HL-60 (cell line): Measurements from ENCODE around the gene DOCK2.
A peak's percentile ranks its signal among the peaks of the same experiment; 100 is the strongest.

ENCODE experiments used
- DNase-seq, 2 experiments: peaks; one replicate each; pipeline ENCODE4 v3.0.0-alpha.2; 2010 to 2020; ENCODE audit warnings: low read depth in 1 of 2, low spot score in 1 of 2
- H3K27ac ChIP-seq: fragments of 250-450 bp; sonication (Bioruptor Pico); replicated peaks from 2 replicates; pipeline ENCODE4 v1.5.1; 2020; ENCODE audit warnings: mild to moderate bottlenecking, moderate library complexity
- H3K27me3 ChIP-seq: fragments of 250-450 bp; sonication (Bioruptor Pico); 2 replicates; pipeline ENCODE4 v1.5.1; 2021; ENCODE audit warnings: mild to moderate bottlenecking, moderate library complexity; ENCODE audit not compliant: insufficient read depth, poor library complexity, severe bottlenecking
- H3K4me3 ChIP-seq: replicated peaks from 2 replicates; pipeline ENCODE4 v1.5.1; 2011; ENCODE audit warnings: mild to moderate bottlenecking, control low read depth, low read length; ENCODE audit not compliant: insufficient read depth
- GABPA ChIP-seq: IDR thresholded peaks from 2 replicates; pipeline ENCODE4 v1.6.1; 2012; ENCODE audit warnings: low read depth
- POLR2AphosphoS5 ChIP-seq: IDR thresholded peaks from 2 replicates; pipeline ENCODE4 v1.6.1; 2012; ENCODE audit warnings: low read depth
- SPI1 ChIP-seq: IDR thresholded peaks from 2 replicates; pipeline ENCODE4 v1.6.1; 2012; ENCODE audit warnings: low read depth, mild to moderate bottlenecking, borderline replicate concordance
- TF ChIP-seq, protein P1 (sequence below): IDR thresholded peaks from 2 replicates; pipeline ENCODE4 v1.6.1; 2012; ENCODE audit warnings: low read depth; ENCODE audit not compliant: insufficient replicate concordance
- TF ChIP-seq, protein P2 (sequence below): IDR thresholded peaks from one replicate; pipeline ENCODE4 v1.5.1; 2011; ENCODE audit warnings: low read length, control low read depth, inconsistent platforms; ENCODE audit not compliant: insufficient read depth

DOCK2 gene

DNA sequence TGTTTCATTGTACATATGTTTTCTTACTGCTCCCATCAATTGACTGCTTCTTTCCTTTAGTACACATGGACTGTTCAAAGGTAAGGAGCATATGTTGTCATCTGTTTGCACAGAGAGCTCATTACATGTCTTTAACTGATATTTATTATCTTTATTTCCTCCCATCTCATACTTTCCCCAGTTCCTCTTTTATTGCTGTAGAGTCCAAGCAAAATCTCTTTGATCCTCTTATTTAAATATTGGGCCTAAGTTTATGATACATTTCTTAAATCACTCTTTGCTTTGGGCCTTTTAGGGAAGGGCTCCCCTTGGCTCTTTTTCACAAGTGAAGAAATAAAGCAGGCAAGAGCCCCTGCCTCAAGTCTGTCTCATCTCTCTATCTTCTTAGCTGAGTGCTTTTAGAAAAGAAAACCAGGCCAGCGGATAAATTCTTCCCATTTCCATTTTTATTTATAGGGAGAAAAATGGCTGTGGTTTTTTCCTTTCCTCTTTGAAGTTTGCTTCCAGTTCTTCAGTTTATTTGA, 152.4 kb downstream of the DOCK2 start:
- TF ChIP-seq SPI1: peak; percentile 46; the same call in 1 of the 2 replicates
- no peak for TF ChIP-seq POLR2AphosphoS5
- no peak for TF ChIP-seq GABPA
- no peak overlapping the region for H3K27ac ChIP-seq
- no peak overlapping the region for H3K4me3 ChIP-seq
- H3K27me3 ChIP-seq: no peaks in the 10 kb centered on the region
- DNase-seq: no peak

DNA sequence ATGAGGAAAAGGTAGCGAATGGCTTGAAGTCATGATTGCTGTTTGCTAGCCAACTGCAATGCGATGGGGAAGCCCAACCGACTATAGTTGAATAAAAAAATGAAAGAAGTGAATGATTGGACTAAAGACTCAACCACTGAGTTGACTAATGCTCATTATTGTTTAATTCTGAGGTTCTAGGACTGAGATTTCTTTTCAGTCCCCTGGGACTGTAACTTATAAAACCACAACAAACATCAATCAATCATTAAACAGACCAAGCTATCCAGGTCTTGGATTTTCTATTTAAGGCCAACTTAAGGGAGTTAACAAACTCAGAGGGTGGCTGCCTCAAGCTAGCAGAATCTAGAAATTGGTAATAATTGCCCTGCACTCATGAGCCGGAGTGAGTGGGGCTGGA, 154.2 kb downstream of the DOCK2 start:
- Histone ChIP-seq H3K27ac (no peak overlapping the region), H3K4me3 (no peak overlapping the region), H3K27me3 (no peaks in the 10 kb centered on the region)
- no peak for DNase-seq
- TF ChIP-seq SPI1 (no peak), POLR2AphosphoS5 (no peak), GABPA (no peak)
- TF ChIP-seq, protein P1, sequence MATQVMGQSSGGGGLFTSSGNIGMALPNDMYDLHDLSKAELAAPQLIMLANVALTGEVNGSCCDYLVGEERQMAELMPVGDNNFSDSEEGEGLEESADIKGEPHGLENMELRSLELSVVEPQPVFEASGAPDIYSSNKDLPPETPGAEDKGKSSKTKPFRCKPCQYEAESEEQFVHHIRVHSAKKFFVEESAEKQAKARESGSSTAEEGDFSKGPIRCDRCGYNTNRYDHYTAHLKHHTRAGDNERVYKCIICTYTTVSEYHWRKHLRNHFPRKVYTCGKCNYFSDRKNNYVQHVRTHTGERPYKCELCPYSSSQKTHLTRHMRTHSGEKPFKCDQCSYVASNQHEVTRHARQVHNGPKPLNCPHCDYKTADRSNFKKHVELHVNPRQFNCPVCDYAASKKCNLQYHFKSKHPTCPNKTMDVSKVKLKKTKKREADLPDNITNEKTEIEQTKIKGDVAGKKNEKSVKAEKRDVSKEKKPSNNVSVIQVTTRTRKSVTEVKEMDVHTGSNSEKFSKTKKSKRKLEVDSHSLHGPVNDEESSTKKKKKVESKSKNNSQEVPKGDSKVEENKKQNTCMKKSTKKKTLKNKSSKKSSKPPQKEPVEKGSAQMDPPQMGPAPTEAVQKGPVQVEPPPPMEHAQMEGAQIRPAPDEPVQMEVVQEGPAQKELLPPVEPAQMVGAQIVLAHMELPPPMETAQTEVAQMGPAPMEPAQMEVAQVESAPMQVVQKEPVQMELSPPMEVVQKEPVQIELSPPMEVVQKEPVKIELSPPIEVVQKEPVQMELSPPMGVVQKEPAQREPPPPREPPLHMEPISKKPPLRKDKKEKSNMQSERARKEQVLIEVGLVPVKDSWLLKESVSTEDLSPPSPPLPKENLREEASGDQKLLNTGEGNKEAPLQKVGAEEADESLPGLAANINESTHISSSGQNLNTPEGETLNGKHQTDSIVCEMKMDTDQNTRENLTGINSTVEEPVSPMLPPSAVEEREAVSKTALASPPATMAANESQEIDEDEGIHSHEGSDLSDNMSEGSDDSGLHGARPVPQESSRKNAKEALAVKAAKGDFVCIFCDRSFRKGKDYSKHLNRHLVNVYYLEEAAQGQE: no peak
- TF ChIP-seq, protein P2, sequence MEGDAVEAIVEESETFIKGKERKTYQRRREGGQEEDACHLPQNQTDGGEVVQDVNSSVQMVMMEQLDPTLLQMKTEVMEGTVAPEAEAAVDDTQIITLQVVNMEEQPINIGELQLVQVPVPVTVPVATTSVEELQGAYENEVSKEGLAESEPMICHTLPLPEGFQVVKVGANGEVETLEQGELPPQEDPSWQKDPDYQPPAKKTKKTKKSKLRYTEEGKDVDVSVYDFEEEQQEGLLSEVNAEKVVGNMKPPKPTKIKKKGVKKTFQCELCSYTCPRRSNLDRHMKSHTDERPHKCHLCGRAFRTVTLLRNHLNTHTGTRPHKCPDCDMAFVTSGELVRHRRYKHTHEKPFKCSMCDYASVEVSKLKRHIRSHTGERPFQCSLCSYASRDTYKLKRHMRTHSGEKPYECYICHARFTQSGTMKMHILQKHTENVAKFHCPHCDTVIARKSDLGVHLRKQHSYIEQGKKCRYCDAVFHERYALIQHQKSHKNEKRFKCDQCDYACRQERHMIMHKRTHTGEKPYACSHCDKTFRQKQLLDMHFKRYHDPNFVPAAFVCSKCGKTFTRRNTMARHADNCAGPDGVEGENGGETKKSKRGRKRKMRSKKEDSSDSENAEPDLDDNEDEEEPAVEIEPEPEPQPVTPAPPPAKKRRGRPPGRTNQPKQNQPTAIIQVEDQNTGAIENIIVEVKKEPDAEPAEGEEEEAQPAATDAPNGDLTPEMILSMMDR: no peak

DNA sequence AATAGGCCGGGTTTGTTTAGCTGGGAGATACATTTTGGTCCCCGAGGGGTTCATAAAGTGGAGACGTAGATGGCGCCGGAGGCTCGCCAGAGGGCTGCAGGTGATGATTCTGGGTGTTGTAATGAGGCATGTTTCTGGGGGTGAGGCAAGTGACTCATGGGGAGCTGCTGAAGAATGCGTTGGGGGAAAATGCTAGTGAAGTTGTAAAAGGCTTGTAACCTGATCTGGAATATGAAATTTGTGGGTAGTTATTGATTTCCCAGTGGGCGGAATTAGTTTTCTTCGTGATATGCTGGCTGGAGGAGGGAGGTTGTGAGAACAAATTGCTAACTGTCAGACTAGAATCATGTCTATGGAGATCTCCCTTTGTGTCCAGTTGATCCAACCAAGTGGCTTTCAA, 158.3 kb downstream of the DOCK2 start:
- H3K27me3 ChIP-seq: no peaks in the 10 kb centered on the region
- no peak overlapping the region for H3K27ac ChIP-seq
- TF ChIP-seq, protein P1: no peak
- TF ChIP-seq GABPA: no peak
- TF ChIP-seq POLR2AphosphoS5: no peak
- TF ChIP-seq SPI1: no peak
- TF ChIP-seq, protein P2: no peak
- no peak overlapping the region for H3K4me3 ChIP-seq
- DNase-seq: no peak

DNA sequence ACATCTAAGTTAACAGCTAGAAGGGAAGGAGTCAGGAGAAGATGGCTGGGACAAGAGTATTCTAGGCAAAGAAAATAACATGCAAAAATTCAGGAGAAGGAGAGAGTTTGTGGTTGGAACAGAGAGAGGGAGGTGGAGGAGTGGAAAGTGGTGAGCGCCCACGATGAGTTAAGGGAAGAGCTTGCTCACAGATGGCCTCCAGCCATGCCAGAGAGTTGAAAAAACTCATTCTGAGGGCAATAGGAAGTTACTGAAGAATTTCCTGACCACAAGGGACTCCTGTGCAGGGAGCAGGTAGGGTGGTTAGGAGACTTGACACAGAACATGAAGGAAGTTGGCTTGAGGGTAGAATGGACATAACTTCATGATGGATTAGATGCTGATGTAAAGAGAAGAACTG, 159.7 kb downstream of the DOCK2 start:
- TF ChIP-seq SPI1: no peak
- H3K4me3 ChIP-seq: no peak overlapping the region
- H3K27me3 ChIP-seq: no peaks in the 10 kb centered on the region
- H3K27ac ChIP-seq: no peak overlapping the region
- peak in 1 of 2 experiments; percentile 19 for DNase-seq

DNA sequence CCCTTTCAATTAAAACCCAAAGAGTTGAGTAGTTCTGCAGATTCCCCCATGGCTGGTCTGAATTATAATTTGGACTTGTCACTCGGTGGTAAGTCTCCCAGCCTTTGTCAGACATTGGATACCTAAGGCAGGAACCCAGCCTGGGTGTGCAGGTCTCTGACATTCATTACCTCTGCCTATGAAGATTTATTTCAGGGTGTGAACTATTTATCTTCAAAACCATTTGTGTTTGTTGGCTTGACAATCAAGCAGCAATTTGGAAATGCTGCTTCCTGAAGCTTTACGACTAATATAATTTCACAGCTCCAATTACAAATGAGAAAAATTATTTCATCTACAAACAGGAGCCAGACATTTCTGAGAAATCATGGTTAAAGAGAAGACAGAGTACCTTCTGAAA, 160.5 kb downstream of the DOCK2 start:
- Histone ChIP-seq H3K4me3 (no peak overlapping the region), H3K27ac (no peak overlapping the region), H3K27me3 (no peaks in the 10 kb centered on the region)
- DNase-seq: no peak
- TF ChIP-seq SPI1 (no peak), POLR2AphosphoS5 (no peak), GABPA (no peak)
- TF ChIP-seq, protein P1: no peak
- TF ChIP-seq, protein P2: no peak
